HEK293T (cell line): ENCODE results near the gene RPL37.

Experiments used
- FOXA1 ChIP-seq: fragments of 450-650 bp; IDR thresholded peaks from 2 replicates; pipeline ENCODE4 v1.6.1; 2016; ENCODE audit warnings: mild to moderate bottlenecking
- TARDBP ChIP-seq: fragments of 450-650 bp; IDR thresholded peaks from 2 replicates; pipeline ENCODE4 v1.6.1; 2016
- ZNF384 ChIP-seq: fragments of 450-650 bp; IDR thresholded peaks from 2 replicates; pipeline ENCODE4 v1.6.1; 2016

DNA sequence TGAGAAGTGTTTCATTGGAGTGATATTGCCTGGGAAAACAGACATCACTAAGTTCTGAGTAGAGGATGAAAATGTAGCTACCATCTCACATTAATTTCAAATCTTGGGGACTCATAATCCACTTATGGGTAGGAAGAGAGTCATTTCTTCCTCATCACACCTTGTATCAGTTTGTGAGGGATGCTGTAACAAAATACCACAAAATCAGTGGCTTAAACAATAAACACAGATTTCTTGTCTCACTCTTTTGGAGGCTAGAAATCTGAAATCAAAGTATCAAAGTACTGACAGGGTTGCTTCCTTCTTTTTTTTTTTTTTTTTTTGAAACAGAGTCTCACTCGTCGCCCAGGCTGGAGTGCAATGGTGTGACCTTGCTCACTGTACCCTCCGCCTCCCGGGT lies 9.5 kb upstream of the RPL37 start:
- no peak for TF ChIP-seq TARDBP
- TF ChIP-seq ZNF384, result no peak
- TF ChIP-seq FOXA1, result no peak
